Choroid plexus epithelial cell (primary cell): ENCODE results near the gene ANKIB1.

Experiments
- DNase-seq: peaks from one replicate; pipeline ENCODE4 v3.0.0-alpha.2; 2010; ENCODE audit warnings: low read depth
- H3K4me3 ChIP-seq: 2 replicates; pipeline ENCODE4 v1.5.1; 2011; ENCODE audit warnings: low read depth, mild to moderate bottlenecking, control low read depth, low read length, moderate library complexity
- CTCF ChIP-seq: conservative IDR thresholded peaks from 2 replicates; pipeline ENCODE4 v1.5.1; 2011; ENCODE audit warnings: low read depth, mild to moderate bottlenecking, control low read depth, inconsistent platforms, low read length, moderate library complexity

The ANKIB1 gene

GRCh38 chr7:92282221-92282814 lies 36.5 kb downstream of the ANKIB1 start:
- no peak for TF ChIP-seq CTCF

DNA sequence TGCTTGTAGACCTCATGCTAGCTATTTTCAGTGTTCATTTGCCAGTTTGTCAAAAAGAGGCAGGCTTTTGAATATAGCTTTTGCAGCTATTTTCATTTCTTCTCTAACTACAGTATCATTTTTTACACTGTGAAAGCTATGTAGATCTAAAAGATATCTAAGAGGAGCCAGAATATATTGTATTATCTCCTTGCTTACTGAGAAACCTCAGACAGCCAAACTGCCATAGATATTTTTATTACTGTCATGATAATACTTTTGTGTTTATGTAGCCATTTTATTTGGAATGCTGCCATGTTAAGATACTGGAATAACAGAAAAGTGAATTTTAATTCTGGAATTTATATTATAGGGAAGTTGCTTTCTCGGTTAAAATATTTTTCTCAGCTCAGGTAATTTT lies 37.2 kb downstream of the ANKIB1 start:
- no peak for DNase-seq
- no peak for TF ChIP-seq CTCF
- H3K4me3 ChIP-seq: no peak overlapping the region

More at GRCh38 chr7:92282221-92282814, 36.5 kb downstream of the ANKIB1 start:
- no peak overlapping the region for H3K4me3 ChIP-seq
- no peak for DNase-seq

DNA sequence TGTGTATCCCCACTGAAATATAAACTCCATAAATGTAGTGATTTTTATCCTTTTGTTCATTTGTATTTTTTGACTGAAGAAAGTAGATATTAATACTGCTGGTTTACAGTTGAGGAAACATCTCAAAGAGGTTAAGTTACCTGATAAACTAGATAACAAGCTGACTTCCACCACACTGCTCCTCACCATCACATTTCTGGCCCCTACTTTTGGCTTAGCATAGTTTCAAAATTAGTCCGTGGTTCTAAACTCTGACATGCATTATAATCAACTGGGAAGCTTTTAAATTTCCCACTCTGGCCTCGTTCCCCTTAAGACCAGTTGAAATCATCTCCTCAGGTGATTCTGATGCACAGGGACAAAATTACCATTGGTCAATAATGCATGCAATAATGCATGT lies 43.5 kb downstream of the ANKIB1 start:
- DNase-seq: no peak
- no peak overlapping the region for H3K4me3 ChIP-seq
- TF ChIP-seq CTCF: no peak

DNA sequence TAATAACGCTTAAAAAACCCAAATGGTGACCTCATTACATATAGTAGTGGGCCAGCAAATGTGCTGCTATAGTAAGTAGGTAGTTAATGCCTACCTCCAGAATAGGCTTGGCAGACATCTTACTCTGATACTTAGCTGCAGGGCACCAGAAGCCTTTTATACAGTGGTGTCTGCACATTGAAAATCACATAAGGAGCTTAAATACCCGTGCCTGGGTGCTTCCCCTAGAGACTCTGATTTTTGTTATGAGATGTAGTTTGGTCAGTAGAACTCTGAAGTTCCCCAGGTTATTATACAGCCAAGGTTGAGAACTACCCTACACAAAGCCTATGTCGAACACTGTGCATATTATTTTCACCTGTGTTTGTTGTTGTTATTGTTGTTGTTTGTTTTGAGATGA lies 47.2 kb downstream of the ANKIB1 start:
- no peak overlapping the region for H3K4me3 ChIP-seq
- no peak for DNase-seq
- no peak for TF ChIP-seq CTCF

GRCh38 chr7:92293896-92294590 lies 48.3 kb downstream of the ANKIB1 start:
- no peak overlapping the region for H3K4me3 ChIP-seq
- DNase-seq: peak; percentile 34
- no peak for TF ChIP-seq CTCF

GRCh38 chr7:92295391-92295790 lies 49.6 kb downstream of the ANKIB1 start:
- H3K4me3 ChIP-seq: no peak overlapping the region
- peak; percentile 33 for DNase-seq
- TF ChIP-seq CTCF: no peak

DNA sequence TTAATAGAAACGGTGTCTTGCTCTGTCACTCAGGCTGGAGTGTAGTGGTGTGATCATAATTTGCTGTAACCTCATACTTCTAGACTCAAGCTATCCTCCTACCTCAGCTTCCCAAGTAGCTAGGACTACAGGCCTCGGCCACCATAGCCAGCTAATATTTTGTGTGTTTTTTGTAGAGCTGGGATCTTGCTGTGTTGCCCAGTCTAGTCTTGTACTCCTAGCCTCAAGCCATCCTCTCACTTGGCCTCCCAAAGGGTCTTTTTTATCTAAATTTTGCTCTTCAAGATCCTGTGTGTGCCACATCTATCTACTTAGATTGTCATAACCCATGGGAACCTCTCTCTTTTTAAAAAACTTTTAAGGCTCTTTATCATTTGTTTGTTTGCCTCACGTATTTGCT lies 50.5 kb downstream of the ANKIB1 start:
- no peak for DNase-seq
- H3K4me3 ChIP-seq: no peak overlapping the region
- no peak for TF ChIP-seq CTCF
